ENCODE results near the gene KCNJ6. TPM values are rescaled to one million over a fixed set of nuclear protein-coding genes. Genes with fewer than 3 reads are reported as not detected.

The KCNJ6 gene
- total and polyA plus RNA-seq, 2 of the 8 experiments (the other 6 are each of a cell fraction or from before 2014, with no cell fraction given) = 0.51 to 1.2 TPM

DNA sequence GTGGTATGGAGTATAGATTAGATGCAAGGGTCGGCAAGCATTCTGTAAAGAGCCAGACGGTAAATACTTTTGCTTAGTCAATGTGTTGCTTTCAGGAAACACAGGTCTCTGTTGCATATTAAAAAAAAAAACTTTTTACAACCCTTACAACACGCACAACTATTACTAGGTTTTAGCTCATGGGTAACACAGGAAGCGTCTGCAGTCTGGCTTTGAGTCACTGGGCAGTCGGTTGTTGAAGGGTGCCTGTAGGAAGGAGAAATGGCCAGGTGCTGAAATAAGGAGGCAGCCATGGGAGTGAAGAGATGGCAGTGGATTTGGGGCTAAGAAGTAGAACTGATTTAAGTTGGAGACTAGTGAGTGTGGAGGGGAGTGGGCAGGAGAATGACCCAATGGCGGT lies 192.1 kb downstream of the KCNJ6 start:
- no peak for FAIRE-seq
- no peak overlapping the region for H3K56ac ChIP-seq (replicated peaks; ENCODE audit: insufficient read length, low read depth, low read length)
- no peak overlapping the region for H3K18ac ChIP-seq (ENCODE audit: extremely low read depth, low read length)
- H2BK120ac ChIP-seq (replicated peaks; ENCODE audit: low read depth, low read length) = no peak overlapping the region
- WGBS, 2 experiments (ENCODE audit: extremely low coverage in 1 of 2, insufficient coverage in 1 of 2, insufficient read length in 1 of 2, insufficient replicate concordance in 2 of 2, low coverage in 1 of 2, low lambda C conversion rate in 2 of 2, missing lambda C conversion rate in 1 of 2) = 90% methylated on average over 6 of the region's 6 CpGs; no CpG with 5 or more reads in 1 of the 2 experiments
- no peak overlapping the region for H2BK20ac ChIP-seq (ENCODE audit: low read length)
- H3K23me2 ChIP-seq (ENCODE audit: low read depth, low read length) = no peaks in the 10 kb centered on the region
- H2AFZ ChIP-seq (ENCODE audit: low read length) = no peak overlapping the region
- no peaks in the 10 kb centered on the region for H4K20me1 ChIP-seq (replicated peaks in 1 of 2; ENCODE audit: control insufficient read depth in 1 of 2, insufficient read depth in 2 of 2, low read length in 2 of 2)
- no peak overlapping the region for H4K91ac ChIP-seq (replicated peaks; ENCODE audit: insufficient read length, low read length)
- no peak for DNase-seq (ENCODE audit: low read depth in 1 of 2, low spot score in 2 of 2)
- H2BK15ac ChIP-seq (ENCODE audit: low read length) = no peak overlapping the region
- H3K9me3 ChIP-seq (ENCODE audit: insufficient read depth in 2 of 2, low read depth in 1 of 2, low read length in 1 of 2) = no peaks in the 10 kb centered on the region
- no peak overlapping the region for H4K8ac ChIP-seq (ENCODE audit: extremely low read depth, insufficient read depth, low read length)
- no peak overlapping the region for H3K23ac ChIP-seq (ENCODE audit: insufficient read length)
- ChIA-PET POLR2A (ENCODE audit: partially characterized antibody) (no interaction called here), CTCF (ENCODE audit: partially characterized antibody) (no interaction called here)
- H3K14ac ChIP-seq (ENCODE audit: insufficient read length) = no peak overlapping the region
- H2AK5ac ChIP-seq (ENCODE audit: low read depth, low read length) = no peak overlapping the region
- no peaks in the 10 kb centered on the region for H3K27me3 ChIP-seq (replicated peaks in 1 of 4; ENCODE audit: control insufficient read depth in 3 of 4, extremely low read depth in 1 of 4, insufficient read depth in 3 of 4, low read length in 3 of 4)
- H3K79me1 ChIP-seq (ENCODE audit: low read depth, low read length) = no peaks in the 10 kb centered on the region
- H3K9ac ChIP-seq (replicated peaks in 1 of 4; ENCODE audit: extremely low read depth in 1 of 4, low read depth in 3 of 4, low read length in 3 of 4) = no peak overlapping the region
- no peak overlapping the region for H3K4ac ChIP-seq (replicated peaks; ENCODE audit: insufficient read length, low read depth, low read length)
- H3K4me1 ChIP-seq (replicated peaks in 1 of 4; ENCODE audit: control insufficient read depth in 3 of 4, insufficient read depth in 4 of 4, low read length in 3 of 4) = no peaks in the 10 kb centered on the region
- H4K5ac ChIP-seq (ENCODE audit: insufficient read length, low read depth, low read length) = no peak overlapping the region
- H2BK12ac ChIP-seq (ENCODE audit: low read depth, low read length) = no peak overlapping the region
- no peak overlapping the region for H3K4me3 ChIP-seq (ENCODE audit: extremely low read depth in 1 of 4, insufficient read depth in 2 of 4, low read depth in 3 of 4, low read length in 4 of 4)
- H3K79me2 ChIP-seq (ENCODE audit: control insufficient read depth in 1 of 2, insufficient read depth in 2 of 2, low read length in 2 of 2) = no peaks in the 10 kb centered on the region
- no peak overlapping the region for H3K4me2 ChIP-seq (ENCODE audit: insufficient read depth in 1 of 2, low read depth in 2 of 2, low read length in 2 of 2)
- no peak overlapping the region for H2BK5ac ChIP-seq (ENCODE audit: low read depth, low read length)
- no peaks in the 10 kb centered on the region for H3K36me3 ChIP-seq (ENCODE audit: control insufficient read depth in 2 of 4, insufficient read depth in 4 of 4, low read length in 3 of 4)
- no peak overlapping the region for H3K27ac ChIP-seq (ENCODE audit: low read depth, low read length)
- TF ChIP-seq TAF7 (optimal IDR thresholded peaks at IDR 0.05; ENCODE audit: borderline replicate concordance, low read depth, low read length) = no peak
- TF ChIP-seq, protein P1, sequence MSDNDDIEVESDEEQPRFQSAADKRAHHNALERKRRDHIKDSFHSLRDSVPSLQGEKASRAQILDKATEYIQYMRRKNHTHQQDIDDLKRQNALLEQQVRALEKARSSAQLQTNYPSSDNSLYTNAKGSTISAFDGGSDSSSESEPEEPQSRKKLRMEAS (IDR thresholded peaks at IDR 0.05) = no peak
- no peak for TF ChIP-seq BACH1 (IDR thresholded peaks at IDR 0.05; ENCODE audit: low read length)
- TF ChIP-seq CTCF (IDR thresholded peaks at IDR 0.05; ENCODE audit: control extremely low read depth in 1 of 3, insufficient read depth in 1 of 3, low read depth in 1 of 3, low read length in 3 of 3) = no peak
- no peak for TF ChIP-seq CBX8 (IDR thresholded peaks at IDR 0.05; ENCODE audit: borderline replicate concordance, low read depth, low read length)
- no peak for TF ChIP-seq NANOG (IDR thresholded peaks at IDR 0.05; ENCODE audit: insufficient read depth, low read depth, low read length, poor library complexity, severe bottlenecking)
- no peak for TF ChIP-seq HDAC2 (IDR thresholded peaks at IDR 0.05; ENCODE audit: borderline replicate concordance in 1 of 2, low read depth in 2 of 2, low read length in 2 of 2)
- no peak for TF ChIP-seq POLR2A (IDR thresholded peaks at IDR 0.05; ENCODE audit: control extremely low read depth in 1 of 2, low read depth in 2 of 2, low read length in 2 of 2)
- TF ChIP-seq JUND (IDR thresholded peaks at IDR 0.05; ENCODE audit: low read length) = no peak
- no peak for TF ChIP-seq BCL11A (IDR thresholded peaks at IDR 0.05; ENCODE audit: low read depth in 2 of 2, low read length in 2 of 2)
